SK-N-SH treated with all-trans-retinoic acid at 6 μM for 48 hours (cell line): ENCODE measurements around the gene TOR1A.

Experiments
- ARNTL ChIP-seq: fragments of 450-650 bp; formaldehyde crosslinking; IDR thresholded peaks from 2 replicates; pipeline ENCODE4 v1.5.0; 2020; ENCODE audit warnings: low read depth, mild to moderate bottlenecking, moderate library complexity, borderline replicate concordance
- GLIS3 ChIP-seq: fragments of 250-450 bp; sonication (Bioruptor Pico); IDR thresholded peaks from 2 replicates; pipeline ENCODE4 v1.5.0; 2020; ENCODE audit warnings: mild to moderate bottlenecking, moderate library complexity
- OSR1 ChIP-seq: fragments of 250-450 bp; sonication (Bioruptor Pico); IDR thresholded peaks from 2 replicates; pipeline ENCODE4 v1.8.0; 2022; ENCODE audit warnings: moderate library complexity, mild to moderate bottlenecking, inconsistent platforms
- RARB ChIP-seq: fragments of 250-450 bp; sonication (Bioruptor Pico); IDR thresholded peaks from 2 replicates; pipeline ENCODE4 v1.8.0; 2021; ENCODE audit warnings: mild to moderate bottlenecking, moderate library complexity
- ZFP30 ChIP-seq: fragments of 450-650 bp; formaldehyde crosslinking; IDR thresholded peaks from 2 replicates; pipeline ENCODE4 v1.5.0; 2022; ENCODE audit warnings: mild to moderate bottlenecking, moderate library complexity
- ZNF565 ChIP-seq: fragments of 450-650 bp; formaldehyde crosslinking; conservative IDR thresholded peaks from 2 replicates; pipeline ENCODE4 v1.5.0; 2020; ENCODE audit warnings: low read depth, mild to moderate bottlenecking, moderate library complexity
- TF ChIP-seq, protein P1 (sequence below): fragments of 250-450 bp; sonication (Bioruptor Pico); IDR thresholded peaks from 2 replicates; pipeline ENCODE4 v1.8.0; 2020; ENCODE audit warnings: mild to moderate bottlenecking, moderate library complexity, borderline replicate concordance
- TF ChIP-seq, protein P2 (sequence below): fragments of 250-450 bp; sonication (Bioruptor Pico); IDR thresholded peaks from 2 replicates; pipeline ENCODE4 v1.5.1; 2020; ENCODE audit warnings: low read depth, mild to moderate bottlenecking, moderate library complexity

DNA sequence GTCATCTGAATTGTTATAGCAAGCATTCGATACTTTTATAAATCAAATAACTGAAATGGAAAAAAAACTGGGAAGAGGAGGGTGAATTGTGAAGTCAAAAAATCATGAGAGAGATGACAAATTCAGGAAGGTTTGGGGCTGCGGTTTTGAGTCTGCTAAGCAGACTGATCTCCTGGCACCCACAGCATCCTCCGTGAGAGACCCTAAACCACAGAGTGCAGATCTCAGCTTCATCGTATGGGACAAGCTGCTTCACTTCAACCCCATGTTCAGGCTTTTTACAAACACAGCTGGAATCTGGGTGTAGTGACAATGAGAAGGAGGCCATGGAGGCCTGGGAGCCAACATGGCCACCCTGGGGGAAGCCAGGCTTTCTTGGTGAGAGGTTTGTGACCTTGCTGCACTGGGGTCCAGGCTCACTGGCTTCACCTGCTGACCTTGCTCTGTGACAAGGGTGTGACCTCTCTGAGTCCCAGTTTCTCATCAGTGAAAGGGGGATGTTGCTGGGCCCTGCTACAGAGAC lies 30.7 kb upstream of the TOR1A start:
- TF ChIP-seq ZNF565 = no peak
- TF ChIP-seq, protein P1, sequence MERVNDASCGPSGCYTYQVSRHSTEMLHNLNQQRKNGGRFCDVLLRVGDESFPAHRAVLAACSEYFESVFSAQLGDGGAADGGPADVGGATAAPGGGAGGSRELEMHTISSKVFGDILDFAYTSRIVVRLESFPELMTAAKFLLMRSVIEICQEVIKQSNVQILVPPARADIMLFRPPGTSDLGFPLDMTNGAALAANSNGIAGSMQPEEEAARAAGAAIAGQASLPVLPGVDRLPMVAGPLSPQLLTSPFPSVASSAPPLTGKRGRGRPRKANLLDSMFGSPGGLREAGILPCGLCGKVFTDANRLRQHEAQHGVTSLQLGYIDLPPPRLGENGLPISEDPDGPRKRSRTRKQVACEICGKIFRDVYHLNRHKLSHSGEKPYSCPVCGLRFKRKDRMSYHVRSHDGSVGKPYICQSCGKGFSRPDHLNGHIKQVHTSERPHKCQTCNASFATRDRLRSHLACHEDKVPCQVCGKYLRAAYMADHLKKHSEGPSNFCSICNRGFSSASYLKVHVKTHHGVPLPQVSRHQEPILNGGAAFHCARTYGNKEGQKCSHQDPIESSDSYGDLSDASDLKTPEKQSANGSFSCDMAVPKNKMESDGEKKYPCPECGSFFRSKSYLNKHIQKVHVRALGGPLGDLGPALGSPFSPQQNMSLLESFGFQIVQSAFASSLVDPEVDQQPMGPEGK (CRISPR knock-in tag) = no peak
- no peak for TF ChIP-seq ZFP30 (CRISPR knock-in tag)
- TF ChIP-seq, protein P2, sequence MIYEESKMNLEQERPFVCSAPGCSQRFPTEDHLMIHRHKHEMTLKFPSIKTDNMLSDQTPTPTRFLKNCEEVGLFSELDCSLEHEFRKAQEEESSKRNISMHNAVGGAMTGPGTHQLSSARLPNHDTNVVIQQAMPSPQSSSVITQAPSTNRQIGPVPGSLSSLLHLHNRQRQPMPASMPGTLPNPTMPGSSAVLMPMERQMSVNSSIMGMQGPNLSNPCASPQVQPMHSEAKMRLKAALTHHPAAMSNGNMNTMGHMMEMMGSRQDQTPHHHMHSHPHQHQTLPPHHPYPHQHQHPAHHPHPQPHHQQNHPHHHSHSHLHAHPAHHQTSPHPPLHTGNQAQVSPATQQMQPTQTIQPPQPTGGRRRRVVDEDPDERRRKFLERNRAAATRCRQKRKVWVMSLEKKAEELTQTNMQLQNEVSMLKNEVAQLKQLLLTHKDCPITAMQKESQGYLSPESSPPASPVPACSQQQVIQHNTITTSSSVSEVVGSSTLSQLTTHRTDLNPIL (CRISPR knock-in tag) = no peak
- TF ChIP-seq GLIS3 (CRISPR knock-in tag) = no peak
- no peak for TF ChIP-seq ARNTL
- no peak for TF ChIP-seq OSR1 (CRISPR knock-in tag)
- TF ChIP-seq RARB (CRISPR knock-in tag) = no peak
